HG02840 (cell line): ENCODE measurements around the gene STX18.

Source experiments
- ATAC-seq: cut with Tn5 transposase; IDR thresholded peaks from one replicate; pipeline ENCODE4 v1.9.1; 2021; ENCODE audit warnings: mild to moderate bottlenecking, moderate library complexity, moderate number of reproducible peaks; ENCODE audit not compliant: unreplicated experiment, low FRiP score

The STX18 gene

DNA sequence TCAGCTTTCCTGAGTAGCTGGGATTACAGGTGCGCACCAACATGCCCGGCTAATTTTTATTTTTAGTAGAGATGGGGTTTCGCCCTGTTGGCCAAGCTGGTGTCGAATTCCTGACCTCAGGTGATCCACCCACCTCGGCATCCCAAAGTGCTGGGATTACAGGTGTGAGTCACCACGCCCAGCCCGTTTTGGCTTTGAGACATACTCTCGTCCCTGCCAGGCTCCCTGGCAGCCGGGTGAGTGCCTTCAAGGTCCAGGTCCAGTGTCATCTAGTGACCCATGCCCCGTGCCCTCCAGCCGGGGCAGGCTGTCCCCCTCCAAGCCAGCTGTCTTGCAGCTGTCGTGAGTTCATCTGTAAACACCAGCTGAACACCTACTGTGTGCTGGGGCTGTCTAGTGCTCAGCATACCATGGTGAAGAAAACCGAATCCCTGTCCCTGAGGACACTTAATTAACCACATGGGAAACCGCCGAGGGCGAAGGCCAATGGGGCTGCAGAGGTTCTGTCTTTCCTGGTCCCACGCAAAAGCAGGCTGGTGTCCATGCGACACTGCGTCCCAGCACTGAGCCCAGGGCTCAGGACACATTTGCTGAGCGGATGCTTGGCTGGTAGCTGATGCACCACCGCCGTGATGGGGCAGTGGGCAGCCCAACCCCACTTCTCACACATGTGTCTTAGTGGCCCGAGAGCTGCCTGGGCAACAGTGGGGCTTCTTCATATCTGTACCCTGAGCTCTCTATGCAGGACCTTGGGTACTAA is 133.1 kb downstream of the STX18 start:
- ATAC-seq: no peak

DNA sequence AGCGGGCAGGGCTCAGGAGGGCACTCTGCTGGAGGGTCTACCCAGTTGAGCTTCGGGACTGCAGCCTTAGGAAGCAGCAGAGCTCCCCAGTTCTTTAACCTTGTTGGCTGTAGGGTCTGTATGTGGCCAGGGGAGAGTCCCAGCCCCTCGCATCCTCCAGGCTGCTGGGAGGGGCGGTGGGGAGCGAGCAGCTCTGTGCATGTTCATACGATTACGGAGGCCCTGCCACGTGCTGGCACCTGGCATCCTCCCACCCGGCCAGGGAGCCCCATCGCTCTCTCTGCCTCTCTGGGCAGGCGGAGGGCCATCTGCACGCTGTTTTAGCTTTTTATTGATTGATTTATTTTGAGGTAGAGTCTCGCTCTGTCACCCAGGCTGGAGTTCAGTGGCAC is 133.7 kb downstream of the STX18 start:
- ATAC-seq: no peak

DNA sequence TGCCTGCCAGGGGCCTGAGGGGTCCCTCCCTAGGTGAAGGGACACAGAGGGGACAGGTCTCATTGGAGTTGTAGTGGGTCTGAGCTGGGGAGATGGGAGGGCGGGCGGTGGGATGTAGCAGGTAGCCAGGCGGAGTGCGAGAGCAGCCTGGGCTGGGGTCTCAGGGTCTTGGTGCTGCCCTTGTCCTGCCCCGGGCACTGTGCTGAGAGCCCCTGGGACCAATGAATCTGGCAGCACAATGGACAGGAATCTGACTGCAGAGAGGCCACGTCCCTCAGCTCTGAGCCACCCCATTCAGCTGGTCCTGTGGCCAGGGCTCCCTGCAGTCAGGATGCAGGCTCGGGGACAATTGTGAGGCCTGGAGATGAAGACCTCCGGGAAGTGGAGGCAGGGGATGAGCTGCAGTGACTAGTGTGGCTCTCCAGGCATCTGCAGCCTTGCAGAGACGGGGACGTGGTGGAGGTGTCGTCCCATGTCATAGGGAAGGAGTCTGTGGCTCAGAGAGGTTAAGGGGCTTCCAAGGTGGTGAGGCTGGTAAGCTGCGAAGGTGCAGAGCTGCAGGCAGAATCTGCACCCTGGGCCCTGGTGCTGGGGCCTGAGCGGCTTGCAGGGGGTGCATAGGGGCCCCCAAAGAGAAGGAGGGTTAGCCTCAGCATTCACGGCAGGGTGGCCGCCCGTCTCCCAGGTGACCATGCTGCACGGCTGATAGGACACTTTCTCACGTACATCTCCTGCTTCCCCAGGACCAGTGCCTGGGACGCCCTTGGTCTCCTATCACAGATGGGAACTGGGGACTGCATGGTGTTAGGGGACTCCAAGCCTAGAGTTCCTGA is 134.3 kb downstream of the STX18 start:
- no peak for ATAC-seq

DNA sequence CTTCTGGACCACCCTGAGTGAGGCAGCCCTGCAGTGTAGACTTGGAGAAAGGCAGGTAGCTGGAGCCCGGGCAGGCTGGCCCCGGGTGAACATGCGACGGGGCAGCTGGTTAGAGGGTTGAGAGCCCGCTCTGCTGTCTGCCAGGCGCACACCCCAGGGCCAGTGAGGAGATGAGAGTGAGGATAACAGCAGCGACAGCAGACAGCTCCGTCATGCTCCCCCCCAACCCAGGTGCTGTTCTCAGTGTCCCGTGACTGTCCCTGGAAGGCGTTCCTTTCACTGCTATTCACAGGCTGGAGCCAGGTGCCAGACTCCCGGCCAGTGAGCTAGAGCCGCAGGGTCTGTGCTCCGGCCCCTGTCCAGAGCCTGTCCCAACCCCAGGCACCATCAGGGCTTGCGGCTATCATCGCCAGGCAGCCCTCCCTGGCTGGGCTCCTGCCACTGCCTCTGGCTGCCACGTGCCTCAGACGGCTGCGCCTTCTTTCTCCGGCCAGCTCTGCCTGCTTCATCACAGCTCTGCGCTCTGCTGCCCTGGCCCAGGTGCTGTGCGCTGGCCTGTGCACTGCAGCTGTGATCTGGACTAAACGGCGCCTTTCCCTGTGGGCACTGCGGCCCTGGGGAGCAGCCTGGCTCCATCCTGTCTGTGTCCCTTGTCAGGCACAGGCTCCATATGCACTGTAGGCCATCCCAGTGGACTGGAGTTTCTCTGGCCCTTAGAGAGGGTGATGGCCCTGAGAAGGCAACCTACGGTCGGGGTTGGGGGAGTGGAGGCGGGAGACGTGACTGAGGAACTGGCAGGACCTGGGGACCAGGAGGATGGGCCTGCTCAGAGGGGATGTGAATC is 135.2 kb downstream of the STX18 start:
- ATAC-seq: no peak

DNA sequence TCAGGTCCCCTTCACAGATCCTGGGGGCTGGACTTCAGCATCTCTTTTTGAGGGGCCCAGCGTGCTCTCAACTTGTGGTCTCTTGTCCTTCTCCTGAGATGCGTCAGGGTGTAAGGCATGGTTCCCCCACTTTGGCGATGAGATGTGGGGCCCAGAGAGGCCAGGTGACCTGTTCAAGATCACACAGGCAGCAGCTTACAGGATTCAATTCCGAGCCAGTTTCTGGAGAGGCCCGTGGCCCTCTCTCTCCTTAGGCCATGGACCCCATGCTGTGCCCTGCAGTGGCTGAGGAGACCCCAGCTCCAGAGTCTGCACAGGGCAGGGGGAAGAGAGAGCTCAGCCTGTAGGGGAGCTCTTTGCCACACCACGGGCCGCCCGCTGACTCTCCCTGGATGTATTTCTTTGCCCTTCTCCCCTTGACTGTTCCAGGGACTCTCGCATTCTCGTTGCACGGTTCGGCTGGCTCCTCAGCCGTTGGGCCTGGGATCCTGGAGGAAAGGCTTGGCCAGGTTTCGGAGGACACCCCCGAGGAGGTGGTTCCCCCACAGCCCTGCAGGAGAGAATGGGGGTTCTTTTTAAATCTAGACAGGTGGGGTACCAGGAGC is 136.4 kb downstream of the STX18 start:
- no peak for ATAC-seq

DNA sequence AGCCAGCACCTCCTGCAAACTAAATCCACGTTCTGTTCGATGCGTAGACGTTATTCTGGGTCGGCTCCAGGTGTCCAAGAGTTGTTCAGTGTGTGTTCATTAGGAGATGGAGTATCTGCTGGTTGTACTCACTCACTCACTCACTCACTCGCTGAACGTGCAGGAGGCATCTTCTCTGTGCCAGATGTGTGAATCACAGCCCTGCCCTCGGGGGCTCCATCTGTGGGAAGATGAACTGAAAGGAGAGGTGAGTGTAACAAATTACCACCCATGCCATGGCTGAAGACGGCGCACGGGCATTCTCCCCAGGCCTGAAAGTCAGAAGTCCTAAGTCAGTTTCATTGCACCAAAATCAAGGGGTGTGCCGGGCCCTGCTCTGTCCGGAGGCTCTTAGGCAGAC is 138.9 kb downstream of the STX18 start:
- no peak for ATAC-seq

DNA sequence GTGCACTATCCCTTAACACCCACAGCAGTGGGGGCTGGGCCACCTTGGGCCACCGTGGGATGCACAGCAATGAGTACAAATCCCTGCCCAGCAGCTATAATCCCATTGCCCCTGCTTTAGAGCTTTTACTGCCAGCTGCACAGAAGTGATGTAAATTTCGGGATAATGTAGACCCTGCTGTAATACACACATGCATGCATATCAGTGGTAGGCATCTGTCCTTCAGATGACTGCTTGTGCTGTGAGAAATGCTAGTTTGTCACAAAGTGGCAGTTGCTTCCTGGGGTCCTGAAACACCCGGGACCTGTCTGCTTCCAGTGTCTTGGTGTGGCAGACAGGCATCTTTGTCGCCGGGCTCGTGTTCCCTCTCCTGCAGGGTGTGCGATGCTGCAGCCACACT is 140.8 kb downstream of the STX18 start:
- no peak for ATAC-seq

DNA sequence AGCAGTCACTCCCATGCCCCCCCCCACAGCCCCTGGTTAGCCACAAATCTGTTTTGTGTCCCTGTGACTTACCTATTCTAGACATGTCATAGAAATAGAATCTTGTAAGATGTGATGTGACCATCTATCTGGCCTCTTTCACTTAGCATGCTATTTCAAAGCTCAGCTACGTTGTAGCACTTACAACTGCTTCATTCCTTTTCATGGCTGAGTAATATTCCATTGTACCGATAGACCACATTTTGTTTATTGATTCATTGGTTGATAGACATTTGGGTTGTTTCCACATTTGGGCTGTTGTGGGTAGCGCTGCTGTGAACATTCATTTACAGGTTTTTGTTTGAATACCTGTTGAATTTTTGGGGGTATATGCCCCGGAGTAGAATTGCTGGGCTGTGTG is 143.4 kb downstream of the STX18 start:
- ATAC-seq: no peak

DNA sequence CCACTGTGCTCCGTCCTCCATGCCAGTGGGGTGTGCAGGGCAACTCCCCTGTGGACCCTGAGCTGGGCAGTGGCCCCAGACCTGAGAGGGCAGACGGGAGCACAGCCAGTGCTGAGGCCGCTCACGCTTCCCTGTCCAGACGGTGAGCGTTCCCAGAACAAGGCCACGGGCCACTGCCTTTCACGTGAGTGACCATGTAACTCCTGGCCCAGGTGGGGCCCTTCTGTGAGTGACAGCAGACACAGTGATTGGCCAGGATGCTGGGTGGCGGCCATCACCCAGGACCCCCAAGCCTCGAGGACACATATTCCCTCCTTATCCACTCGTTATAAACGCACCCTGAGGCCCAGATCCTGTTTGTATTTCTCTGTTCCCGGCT is 144.4 kb downstream of the STX18 start:
- no peak for ATAC-seq

DNA sequence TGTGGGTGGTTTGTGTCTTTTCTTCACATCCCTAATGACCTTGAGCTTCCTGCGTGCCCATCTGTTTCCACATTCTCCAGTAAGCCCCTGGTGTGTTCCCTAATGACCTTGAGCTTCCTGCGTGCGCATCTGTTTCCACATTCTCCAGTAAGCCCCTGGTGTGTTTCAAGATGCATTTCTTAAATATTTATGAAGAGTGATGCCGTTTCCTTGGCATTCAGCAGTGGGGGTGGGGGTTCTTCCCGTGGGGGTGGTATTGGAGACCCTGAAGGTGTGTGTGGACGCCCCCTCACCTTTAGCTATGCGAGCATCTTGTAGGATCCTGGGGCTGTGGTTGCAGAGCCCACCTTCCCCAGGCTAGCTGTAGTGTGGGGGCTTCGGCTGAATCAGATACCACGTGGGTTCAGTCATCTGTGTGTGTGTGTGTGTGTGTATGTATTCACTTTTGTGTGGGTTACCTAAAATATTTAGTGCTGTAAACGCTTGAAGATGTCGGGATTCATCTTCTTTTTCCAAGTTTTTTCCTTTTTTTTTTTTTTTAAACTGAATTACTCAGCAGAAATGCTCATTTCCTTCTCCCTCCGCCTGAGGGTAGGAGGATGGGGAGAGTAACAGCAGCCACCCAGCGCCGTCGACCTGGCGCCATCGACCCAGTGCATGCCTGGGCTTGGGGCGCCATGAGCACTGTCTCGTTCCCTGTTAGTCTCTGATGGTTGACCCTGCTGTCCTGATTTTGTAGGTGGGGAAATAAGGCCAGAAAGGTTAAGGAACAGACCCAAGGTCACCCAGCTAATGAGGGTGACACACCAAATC is 145.0 kb downstream of the STX18 start:
- ATAC-seq: no peak

DNA sequence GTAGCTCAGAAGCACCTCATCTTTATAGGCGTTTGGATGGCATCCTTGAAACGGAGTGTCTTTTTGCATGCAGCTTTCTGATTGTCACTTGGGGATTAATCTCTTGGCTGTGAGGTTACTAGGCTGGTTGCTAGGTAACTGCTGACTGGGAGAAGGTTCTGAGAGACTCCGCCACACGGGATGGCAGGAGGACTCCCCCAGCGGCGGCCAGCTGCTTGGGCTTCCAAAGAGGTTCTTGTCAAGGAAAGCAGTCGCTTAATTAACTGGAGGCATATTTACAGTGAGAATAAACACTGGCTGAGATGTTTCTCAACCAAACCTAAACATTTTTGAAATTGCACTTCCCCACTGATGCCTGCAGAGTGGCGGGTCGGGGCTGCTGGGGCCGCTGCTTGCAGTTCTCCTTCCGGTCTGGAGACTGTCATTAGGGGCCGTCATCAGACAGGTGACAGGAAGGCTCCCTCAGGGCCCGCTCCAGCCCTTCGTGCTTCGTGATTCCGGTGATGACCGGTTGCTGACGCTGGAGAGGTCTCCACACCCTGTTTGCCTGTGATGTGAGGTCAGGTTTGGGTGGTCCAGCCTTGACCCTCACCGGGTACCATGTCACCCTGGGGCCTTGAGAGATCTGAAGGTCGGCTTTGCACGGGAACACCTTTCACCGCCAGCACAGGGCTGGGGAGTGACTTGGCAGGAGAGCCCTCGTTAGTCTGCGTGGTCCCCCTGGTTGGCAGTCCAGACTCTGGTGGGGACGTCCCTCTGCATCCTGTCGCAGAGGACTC is 145.8 kb downstream of the STX18 start:
- no peak for ATAC-seq

DNA sequence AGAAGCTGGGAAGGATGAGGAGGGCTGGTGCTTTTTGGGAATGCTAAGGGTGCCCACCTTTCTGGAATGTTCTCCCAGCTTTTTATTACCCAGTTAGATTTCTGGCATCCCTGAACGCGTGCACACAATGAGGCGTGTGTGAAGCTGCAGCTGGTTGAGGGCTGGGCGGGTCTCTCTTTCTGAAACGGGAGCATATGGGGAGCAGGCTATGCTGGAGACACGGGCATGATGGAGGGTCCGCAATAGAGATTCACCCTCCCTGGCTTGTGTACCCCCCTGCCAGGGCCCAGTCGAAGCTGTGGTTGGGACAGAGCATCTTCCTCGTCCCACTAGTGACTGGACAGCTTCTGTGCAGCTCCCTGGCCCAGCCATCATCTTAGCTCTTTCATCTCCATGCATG is 146.5 kb downstream of the STX18 start:
- no peak for ATAC-seq

DNA sequence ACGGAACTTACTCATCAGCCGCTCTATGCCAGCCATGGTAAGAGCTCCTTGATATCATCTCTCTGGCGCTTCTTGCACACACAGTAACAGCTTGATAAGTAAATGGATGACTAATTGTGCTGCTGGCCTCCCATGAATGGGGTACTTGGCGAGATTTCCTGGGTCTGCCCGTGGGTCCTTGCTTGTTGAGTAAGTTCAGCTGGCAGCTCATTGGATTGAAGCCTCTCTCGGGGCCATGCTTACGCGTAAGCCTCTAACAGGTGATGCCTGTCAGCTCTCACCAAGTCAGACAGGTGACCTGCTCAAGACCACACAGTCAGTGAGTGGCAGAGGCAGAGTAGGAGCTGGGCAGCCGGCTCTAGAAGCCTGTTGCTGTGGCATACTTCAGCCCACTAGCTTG is 147.2 kb downstream of the STX18 start:
- no peak for ATAC-seq

DNA sequence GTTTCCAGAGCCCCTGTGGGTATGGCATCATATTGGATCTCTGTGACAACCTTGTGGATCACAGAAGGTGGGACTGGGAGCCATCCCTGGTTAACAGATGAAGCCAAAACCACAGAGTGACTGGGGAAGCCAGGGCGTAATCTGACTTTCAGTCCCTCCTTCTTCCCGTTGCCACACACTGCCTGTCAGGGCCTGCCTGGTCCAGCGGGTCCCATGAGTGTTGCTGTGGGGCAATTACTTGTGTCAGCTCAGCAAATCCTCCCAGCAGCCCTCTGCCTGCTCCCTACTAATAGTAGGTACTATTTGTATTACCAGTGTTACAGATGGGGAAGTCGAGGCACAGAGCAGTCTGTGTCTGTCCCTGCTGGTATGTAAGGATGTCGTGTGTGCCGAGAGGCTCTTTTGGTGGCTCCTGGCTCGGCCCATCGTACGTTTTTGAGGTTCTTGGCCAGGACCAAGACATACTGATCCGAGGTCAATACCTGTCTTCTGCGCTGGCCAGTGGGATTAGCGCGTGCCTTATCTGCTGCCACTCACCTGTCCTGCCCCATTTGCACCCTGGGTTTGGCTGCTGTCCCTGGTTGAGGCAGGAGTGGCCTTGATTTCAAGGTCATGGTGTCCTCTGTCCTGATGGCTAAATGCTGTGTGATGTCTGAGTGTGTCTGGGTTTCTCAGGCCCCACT is 149.2 kb downstream of the STX18 start:
- no peak for ATAC-seq

DNA sequence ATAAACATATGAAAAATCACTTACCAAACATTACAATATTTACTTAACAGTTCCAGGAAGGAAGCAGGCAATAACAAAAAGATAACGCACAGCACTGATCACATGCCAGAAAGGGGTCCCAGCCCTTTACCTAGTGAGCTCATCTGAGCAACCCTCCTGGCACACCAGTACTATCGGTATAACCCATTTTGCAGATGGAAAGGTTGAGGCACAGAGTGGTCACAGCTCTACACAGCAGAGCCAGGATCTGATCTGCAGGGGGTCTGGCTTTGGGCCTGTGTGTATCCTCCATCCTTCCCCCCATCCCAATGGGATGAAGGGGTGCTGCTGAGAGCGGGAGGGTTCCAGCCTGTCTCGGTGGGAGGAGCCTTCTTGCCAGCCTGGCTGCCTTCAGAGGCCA is 150.0 kb downstream of the STX18 start:
- no peak for ATAC-seq

DNA sequence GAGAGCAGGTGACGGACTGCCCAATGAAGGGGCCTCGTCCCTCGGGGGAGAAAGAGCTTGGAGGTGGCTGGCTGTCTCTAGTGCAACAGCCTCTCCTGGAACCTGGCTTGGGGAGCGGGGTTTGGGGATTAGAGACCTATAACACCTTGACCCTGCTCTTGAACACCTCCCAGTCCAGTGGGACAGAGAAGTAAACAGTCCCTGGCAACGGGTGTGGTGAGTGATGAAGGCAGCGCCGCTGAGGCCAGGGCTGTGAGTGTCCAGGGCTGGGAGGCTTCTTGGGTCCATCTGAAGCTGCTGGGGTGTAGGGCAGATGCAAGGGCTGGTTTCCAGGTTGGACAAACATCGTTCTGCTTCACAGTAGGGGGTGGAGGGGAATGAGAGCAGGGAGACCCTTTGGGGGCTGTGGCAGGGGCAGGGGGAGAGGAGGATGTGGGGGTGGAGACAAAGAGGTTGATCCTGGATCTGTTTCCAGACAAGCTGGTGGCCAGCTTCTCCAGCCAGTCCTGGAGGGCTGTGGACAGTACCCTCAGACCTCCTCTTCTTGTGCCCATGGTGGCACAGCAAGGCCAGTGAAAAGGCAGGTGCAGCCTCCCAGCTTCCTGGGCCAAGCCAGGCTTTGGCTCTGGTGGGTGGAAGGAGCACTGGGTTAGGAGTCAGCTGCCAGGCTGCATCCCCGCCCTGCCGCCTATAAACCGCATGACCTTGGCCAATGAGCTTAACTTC is 151.2 kb downstream of the STX18 start:
- ATAC-seq: no peak

DNA sequence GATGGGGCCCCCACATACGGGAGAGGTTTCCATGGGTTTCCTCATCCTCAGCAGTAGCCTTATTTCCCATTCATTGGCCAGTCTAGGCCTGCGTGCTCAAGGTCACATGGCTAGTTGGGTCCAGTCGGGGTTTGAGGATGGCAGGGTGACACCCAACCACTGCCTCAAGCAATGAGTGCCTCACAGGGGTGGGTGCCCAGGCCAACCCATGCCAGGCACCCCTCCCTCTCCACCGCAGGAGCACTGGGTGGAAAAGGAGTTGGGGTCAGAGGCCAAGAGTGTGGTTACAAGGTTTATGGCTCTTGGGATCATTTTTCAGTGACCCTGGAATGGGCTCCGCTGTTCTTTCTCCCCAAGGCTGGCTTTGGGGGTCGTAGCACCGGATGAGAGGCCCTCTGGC is 151.8 kb downstream of the STX18 start:
- no peak for ATAC-seq
